PC-3 (cell line): ENCODE data around the gene C9orf40.

ENCODE experiments used
- CTCF ChIP-seq: fragments of 300-600 bp; sonication (generic); conservative IDR thresholded peaks from 2 replicates; pipeline ENCODE4 v1.5.1; 2017; ENCODE audit warnings: antibody characterized with exemption, low read depth, mild to moderate bottlenecking, low read length
- EZH2 ChIP-seq: fragments of 300-600 bp; sonication (generic); IDR thresholded peaks from one replicate; pipeline ENCODE4 v1.6.1; 2017; ENCODE audit warnings: antibody characterized with exemption, mild to moderate bottlenecking, low read length; ENCODE audit not compliant: unreplicated experiment

GRCh38 chr9:74949859-74950855, 2.6 kb downstream of the C9orf40 start:
- TF ChIP-seq CTCF (no peak), EZH2 (no peak)
